Naive B cell (primary cell): ENCODE measurements around the gene ZNF84. TPM values are rescaled to one million over a fixed set of nuclear protein-coding genes. Genes with fewer than 3 reads are reported as not detected.

Experiments used
- ATAC-seq, 2 donors: fragments of 150-1000 bp; cut with Tn5 transposase; 2 replicates each; pipeline ENCODE4 v1.10.0; 2021; ENCODE audit warnings: low read depth in 2 of 2, mild to moderate bottlenecking in 2 of 2, moderate library complexity in 2 of 2
- DNase-seq: peaks from one replicate; pipeline ENCODE4 v3.0.0; 2022
- H3K27ac Mint-ChIP-seq, 6 donors: one replicate each; pipeline ENCODE4 v1.8.0; 2020 to 2022; ENCODE audit warnings: mild to moderate bottlenecking in 6 of 6, mixed read lengths in 6 of 6, moderate library complexity in 5 of 6, inconsistent platforms in 2 of 6
- H3K27me3 Mint-ChIP-seq, 3 donors: one replicate each; pipeline ENCODE4 v1.8.0; 2021 to 2022; ENCODE audit warnings: mixed read lengths in 3 of 3, mild to moderate bottlenecking in 1 of 3
- H3K36me3 Mint-ChIP-seq, 2 donors: one replicate each; pipeline ENCODE4 v1.8.0; 2020 to 2022; ENCODE audit warnings: mixed read lengths in 2 of 2, inconsistent platforms in 1 of 2, mild to moderate bottlenecking in 1 of 2
- H3K4me1 Mint-ChIP-seq, 3 donors: one replicate each; pipeline ENCODE4 v1.8.0; 2020 to 2022; ENCODE audit warnings: mixed read lengths in 3 of 3, inconsistent platforms in 1 of 3, mild to moderate bottlenecking in 1 of 3, moderate library complexity in 1 of 3
- H3K4me3 Mint-ChIP-seq, 8 donors: one replicate each; pipeline ENCODE4 v1.8.0; 2020 to 2022; ENCODE audit warnings: mild to moderate bottlenecking in 8 of 8, mixed read lengths in 8 of 8, moderate library complexity in 8 of 8, inconsistent platforms in 2 of 8
- H3K9me3 Mint-ChIP-seq, 7 donors: one replicate each; pipeline ENCODE4 v1.8.0; 2020 to 2022; ENCODE audit warnings: mixed read lengths in 7 of 7, mild to moderate bottlenecking in 5 of 7, inconsistent platforms in 2 of 7, moderate library complexity in 1 of 7
- polyA plus RNA-seq, 6 donors: library from polyadenylated mRNA; unstranded; fragments of 300-500 nt; fragmentation: Illumina TruSeq; gene quantifications; one replicate each; pipeline ENCODE4 v1.2.3, GENCODE V29; 2021; ENCODE audit warnings: low read depth in 6 of 6

The ZNF84 gene
- 10 to 100 TPM; 15.7 to 27.2 (median 20.7) TPM for polyA plus RNA-seq

DNA sequence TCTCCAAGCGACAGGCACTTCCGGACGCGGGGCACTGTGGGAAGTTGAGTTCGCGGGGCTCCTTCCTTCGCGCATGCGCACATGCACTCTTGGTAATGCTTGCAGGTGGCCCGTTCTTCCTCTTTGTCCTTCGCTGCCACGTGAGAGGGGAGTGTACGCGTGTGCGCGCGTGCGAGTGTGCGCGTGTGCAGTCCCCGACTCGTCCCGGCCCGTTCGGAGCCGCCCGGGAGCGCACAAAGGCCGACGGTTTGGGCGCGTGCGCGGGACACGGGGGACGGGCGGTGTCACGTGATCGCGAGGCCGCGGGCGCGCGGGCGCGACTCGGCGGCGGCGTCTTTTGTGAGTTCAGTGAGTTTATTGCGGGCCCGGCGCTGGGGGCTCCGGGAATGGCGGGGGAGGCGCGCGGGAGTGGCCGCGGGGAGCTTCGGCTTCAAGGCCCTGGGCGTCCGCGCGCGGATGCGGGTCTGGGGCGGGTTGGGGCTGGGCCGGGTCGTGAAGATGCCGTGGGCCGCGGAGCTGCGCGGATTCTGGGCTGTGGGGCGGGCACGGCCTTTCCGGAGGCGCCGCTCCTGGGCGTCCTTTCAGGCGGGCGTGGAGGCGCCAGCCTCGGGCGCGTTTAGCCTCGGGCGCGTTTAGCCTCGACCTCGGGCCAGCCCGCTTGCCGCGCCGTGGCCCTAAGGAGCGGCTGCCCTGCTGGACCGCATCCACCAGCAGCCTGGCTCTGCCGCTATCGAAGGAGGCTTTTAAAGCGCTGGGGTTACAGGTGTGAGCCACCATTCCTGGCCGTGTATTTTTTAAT lies at the start of gene ZNF84:
Gene ZNF84, plus strand, starts transcription at position 303 of the 799 bp plus-strand sequence. CDS start 3,959 bp downstream, outside the sequence.
- Mint-ChIP-seq H3K27me3 (peaks cover 5 to 14% (median 8%) of the 10 kb centered on the region in 3 donors), H3K36me3 (peaks cover 14 to 50% of the 10 kb centered on the region in 2 donors), H3K27ac (peak within 1 kb of the TSS; percentile 94 to 99 (median 98)), H3K4me1 (peaks cover 7 to 22% (median 13%) of the 10 kb centered on the region in 3 donors), H3K9me3 (peaks cover 16 to 76% (median 64%) of the 10 kb centered on the region in 7 donors), H3K4me3 (peak within 1 kb of the TSS; percentile 82 to 97 (median 94))
- ATAC-seq (peak; percentile 88 to 90), DNase-seq (peak; percentile 98)

DNA sequence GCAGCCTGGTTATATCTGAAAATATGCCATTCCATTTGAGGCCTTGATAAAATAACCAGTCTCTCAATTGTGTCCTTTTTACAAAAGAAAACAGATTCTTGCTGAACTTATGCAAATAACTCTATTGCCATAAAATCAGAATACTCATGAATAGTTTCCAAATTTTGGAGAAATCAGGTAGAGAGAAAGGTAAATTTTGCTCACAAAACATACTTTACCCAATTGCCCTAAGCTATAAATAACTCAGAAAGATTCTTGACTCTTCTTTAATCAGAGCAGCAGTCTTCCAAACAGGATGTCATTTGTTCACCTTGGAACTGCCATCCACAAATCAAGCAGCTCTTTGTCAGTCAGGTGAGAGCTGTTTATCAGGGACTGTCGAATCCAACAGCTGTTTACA lies 38.6 kb upstream of the ZNF84 start:
- DNase-seq (no peak), ATAC-seq (no peak)
- Mint-ChIP-seq H3K36me3 (peaks cover 43 to 49% of the 10 kb centered on the region in 2 donors), H3K4me1 (peaks cover 13 to 17% (median 15%) of the 10 kb centered on the region in 3 donors), H3K27ac (no peak overlapping the region), H3K4me3 (peak overlapping the region in 1 of 8 donors; percentile 30), H3K27me3 (no peaks in the 10 kb centered on the region), H3K9me3 (peaks cover 13 to 90% (median 65%) of the 10 kb centered on the region in 7 donors)

DNA sequence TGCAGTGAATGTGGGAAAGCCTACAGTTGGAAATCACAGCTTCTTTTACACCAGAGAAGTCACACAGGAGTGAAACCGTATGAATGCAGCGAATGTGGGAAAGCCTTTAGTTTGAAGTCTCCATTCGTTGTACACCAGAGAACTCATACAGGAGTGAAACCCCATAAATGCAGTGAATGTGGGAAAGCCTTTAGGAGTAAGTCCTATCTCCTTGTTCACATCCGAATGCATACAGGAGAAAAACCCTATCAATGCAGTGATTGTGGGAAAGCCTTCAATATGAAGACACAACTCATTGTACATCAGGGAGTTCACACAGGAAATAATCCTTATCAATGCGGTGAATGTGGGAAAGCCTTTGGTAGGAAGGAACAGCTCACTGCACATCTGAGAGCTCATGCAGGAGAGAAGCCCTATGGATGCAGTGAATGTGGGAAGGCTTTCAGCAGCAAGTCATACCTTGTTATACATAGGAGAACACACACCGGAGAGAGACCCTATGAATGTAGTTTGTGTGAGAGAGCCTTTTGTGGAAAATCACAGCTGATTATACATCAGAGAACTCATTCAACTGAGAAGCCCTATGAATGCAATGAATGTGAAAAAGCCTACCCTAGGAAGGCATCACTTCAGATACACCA lies 26.5 kb upstream of the ZNF84 start:
- H3K9me3 Mint-ChIP-seq: peaks cover 22 to 87% (median 74%) of the 10 kb centered on the region in 7 donors
- peak overlapping the region in 1 of 6 donors; percentile 22 for H3K27ac Mint-ChIP-seq
- ATAC-seq (no peak), DNase-seq (no peak)
- peaks cover 54 to 61% of the 10 kb centered on the region in 2 donors for H3K36me3 Mint-ChIP-seq
- peak overlapping the region in 2 of 8 donors; percentile 9 to 70 for H3K4me3 Mint-ChIP-seq
- H3K27me3 Mint-ChIP-seq: no peaks in the 10 kb centered on the region
- peaks cover 0 to 7% (median 6%) of the 10 kb centered on the region in 3 donors for H3K4me1 Mint-ChIP-seq

DNA sequence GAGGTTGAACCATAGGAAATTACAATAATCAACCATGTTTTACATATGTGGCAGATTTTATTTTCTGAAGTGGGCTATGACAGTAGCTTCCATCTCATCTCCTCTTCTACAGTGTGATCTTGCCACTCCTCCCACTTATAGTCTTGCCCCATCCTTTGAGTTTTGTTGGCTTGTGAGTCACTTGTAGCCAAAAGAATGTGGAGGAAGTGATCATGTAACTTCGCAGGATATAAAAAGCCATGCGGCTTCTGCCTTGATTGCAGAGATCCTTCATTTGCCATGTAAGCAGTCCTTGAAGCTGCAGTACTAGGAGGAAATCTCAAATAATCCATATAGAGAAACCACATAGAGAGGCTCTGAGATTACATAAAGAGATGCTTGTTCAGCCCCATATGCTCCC lies 13.7 kb upstream of the ZNF84 start:
- H3K9me3 Mint-ChIP-seq: peaks cover 15 to 72% (median 48%) of the 10 kb centered on the region in 7 donors
- DNase-seq (no peak), ATAC-seq (no peak)
- no peaks in the 10 kb centered on the region for H3K4me1 Mint-ChIP-seq
- H3K27me3 Mint-ChIP-seq: no peaks in the 10 kb centered on the region
- no peak overlapping the region for H3K27ac Mint-ChIP-seq
- no peak overlapping the region for H3K4me3 Mint-ChIP-seq
- peaks cover 14 to 21% of the 10 kb centered on the region in 2 donors for H3K36me3 Mint-ChIP-seq

DNA sequence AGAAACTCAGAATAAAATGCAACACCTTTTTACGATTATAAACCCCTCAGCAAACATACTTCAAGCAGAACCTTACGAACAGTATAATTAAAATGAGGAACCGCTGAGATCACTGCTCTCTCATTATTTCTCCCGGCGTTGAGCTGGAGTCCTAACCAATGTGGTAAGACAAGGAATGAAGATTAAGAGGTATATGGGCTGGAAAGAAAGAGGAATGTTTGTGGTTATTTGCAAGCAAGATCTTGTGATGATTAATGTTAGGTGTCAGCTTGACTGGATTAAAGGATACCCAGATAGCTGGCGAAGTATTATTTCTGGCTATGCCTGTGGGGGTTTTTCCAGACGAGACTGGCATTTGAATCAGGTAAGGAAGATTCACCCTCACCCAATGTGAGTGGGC lies 10.3 kb upstream of the ZNF84 start:
- no peak for ATAC-seq
- Mint-ChIP-seq H3K27me3 (no peaks in the 10 kb centered on the region), H3K4me3 (no peak overlapping the region), H3K9me3 (peaks cover 13 to 62% (median 39%) of the 10 kb centered on the region in 7 donors), H3K36me3 (peaks cover 0 to 8% of the 10 kb centered on the region in 2 donors), H3K4me1 (no peaks in the 10 kb centered on the region), H3K27ac (no peak overlapping the region)
- no peak for DNase-seq

DNA sequence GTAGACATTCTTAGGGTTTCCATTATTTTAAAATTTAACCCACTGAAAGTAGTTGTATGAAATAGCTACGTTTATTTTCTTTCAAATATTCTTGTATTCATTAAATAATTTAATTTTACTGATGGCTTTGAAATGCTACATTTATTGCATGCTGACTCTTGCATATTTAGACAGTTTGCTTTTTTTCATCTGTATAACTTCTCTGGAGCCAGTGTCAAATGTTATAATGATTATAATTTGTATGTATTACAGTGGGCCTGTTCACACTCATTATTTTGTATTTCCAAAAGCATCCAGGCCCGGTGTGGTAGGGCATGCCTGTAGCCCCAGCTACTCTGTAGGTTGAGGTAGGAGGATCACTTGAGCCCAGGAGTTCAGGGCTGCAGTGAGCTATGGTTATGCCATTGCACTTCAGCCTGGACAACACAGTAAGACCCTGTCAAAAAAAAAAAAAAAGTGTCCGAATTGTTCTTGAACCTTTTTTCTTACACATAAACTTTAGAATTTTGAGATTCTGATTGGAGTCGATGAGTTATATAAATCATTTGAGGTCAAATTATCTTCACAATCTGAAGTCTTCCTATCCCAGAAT lies 905 bp downstream of the ZNF84 start:
- Mint-ChIP-seq H3K27me3 (peaks cover 5 to 14% (median 8%) of the 10 kb centered on the region in 3 donors), H3K9me3 (peaks cover 16 to 81% (median 69%) of the 10 kb centered on the region in 7 donors), H3K4me3 (peak overlapping the region; percentile 82 to 97 (median 94)), H3K36me3 (peaks cover 21 to 58% of the 10 kb centered on the region in 2 donors), H3K27ac (peak overlapping the region; percentile 71 to 99 (median 98)), H3K4me1 (peaks cover 7 to 22% (median 13%) of the 10 kb centered on the region in 3 donors)
- DNase-seq: no peak
- no peak for ATAC-seq

DNA sequence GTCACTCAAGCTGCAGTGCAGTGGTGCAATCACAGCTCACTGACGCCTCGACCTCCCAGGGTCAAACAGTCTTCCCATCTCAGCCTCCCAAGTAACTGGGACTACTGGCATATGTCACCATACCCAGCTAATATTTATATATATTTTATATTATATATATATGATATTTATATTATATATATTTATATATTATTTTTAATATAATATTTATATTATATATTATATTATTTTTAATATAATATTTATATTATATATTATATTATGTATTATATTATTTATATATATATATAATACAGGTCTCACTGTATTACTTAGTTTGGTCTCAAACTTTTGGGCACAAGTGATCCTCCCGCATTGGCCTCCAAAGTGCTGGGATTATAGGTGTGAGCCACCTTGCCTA lies 9.4 kb downstream of the ZNF84 start:
- Mint-ChIP-seq H3K4me3 (no peak overlapping the region), H3K4me1 (no peaks in the 10 kb centered on the region), H3K36me3 (peaks cover 75 to 79% of the 10 kb centered on the region in 2 donors), H3K27ac (no peak overlapping the region), H3K27me3 (no peaks in the 10 kb centered on the region), H3K9me3 (peaks cover 12 to 96% (median 92%) of the 10 kb centered on the region in 7 donors)
- ATAC-seq (no peak), DNase-seq (no peak)

DNA sequence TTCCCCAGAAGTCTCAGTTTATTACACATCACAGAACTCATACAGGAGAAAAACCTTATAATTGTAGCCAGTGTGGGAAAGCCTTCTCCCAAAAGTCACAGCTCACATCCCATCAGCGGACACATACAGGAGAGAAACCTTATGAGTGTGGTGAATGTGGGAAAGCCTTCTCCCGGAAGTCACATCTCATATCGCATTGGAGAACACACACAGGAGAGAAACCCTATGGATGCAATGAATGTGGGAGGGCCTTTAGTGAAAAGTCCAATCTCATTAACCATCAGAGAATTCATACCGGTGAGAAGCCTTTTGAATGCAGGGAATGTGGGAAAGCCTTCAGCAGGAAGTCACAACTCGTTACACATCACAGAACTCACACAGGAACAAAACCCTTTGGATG lies 20.1 kb downstream of the ZNF84 start:
- H3K27me3 Mint-ChIP-seq: no peaks in the 10 kb centered on the region
- H3K27ac Mint-ChIP-seq: peak overlapping the region in 4 of 6 donors; percentile 27 to 80 (median 55)
- DNase-seq (no peak), ATAC-seq (no peak)
- no peaks in the 10 kb centered on the region for H3K4me1 Mint-ChIP-seq
- H3K4me3 Mint-ChIP-seq: peak overlapping the region in 1 of 8 donors; percentile 15
- H3K36me3 Mint-ChIP-seq: peaks cover 44% of the 10 kb centered on the region in 2 donors
- peaks cover 21 to 80% (median 75%) of the 10 kb centered on the region in 7 donors for H3K9me3 Mint-ChIP-seq

DNA sequence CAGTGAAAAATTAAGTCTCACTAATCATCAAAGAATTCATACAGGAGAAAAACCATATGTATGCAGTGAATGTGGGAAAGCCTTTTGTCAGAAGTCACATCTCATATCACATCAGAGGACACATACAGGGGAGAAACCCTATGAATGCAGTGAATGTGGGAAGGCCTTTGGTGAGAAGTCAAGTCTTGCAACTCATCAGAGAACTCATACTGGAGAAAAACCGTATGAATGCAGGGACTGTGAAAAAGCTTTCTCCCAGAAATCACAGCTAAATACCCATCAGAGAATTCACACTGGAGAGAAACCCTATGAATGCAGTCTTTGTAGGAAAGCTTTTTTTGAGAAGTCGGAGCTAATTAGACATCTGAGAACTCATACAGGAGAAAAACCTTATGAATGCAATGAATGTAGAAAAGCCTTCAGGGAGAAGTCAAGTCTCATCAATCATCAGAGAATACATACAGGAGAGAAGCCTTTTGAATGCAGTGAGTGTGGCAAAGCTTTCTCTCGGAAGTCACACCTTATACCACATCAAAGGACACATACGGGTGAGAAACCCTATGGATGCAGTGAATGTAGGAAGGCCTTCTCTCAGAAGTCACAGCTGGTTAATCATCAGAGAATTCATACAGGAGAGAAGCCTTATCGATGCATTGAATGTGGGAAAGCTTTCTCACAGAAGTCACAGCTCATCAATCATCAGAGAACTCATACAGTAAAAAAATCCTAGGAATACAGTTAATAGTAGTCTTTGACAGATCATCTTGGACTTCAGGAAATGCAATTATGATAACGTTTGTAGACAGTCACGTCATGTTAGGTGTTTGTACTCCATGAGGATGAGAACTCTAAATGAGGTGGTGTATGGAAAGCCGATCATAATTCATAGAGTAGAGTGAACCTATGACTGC lies 21.1 kb downstream of the ZNF84 start:
- H3K27me3 Mint-ChIP-seq: no peaks in the 10 kb centered on the region
- H3K4me3 Mint-ChIP-seq: no peak overlapping the region
- H3K36me3 Mint-ChIP-seq: peaks cover 41 to 44% of the 10 kb centered on the region in 2 donors
- DNase-seq (no peak), ATAC-seq (no peak)
- H3K9me3 Mint-ChIP-seq: peaks cover 23 to 81% (median 75%) of the 10 kb centered on the region in 7 donors
- no peaks in the 10 kb centered on the region for H3K4me1 Mint-ChIP-seq
- peak overlapping the region in 2 of 6 donors; percentile 41 to 53 for H3K27ac Mint-ChIP-seq

DNA sequence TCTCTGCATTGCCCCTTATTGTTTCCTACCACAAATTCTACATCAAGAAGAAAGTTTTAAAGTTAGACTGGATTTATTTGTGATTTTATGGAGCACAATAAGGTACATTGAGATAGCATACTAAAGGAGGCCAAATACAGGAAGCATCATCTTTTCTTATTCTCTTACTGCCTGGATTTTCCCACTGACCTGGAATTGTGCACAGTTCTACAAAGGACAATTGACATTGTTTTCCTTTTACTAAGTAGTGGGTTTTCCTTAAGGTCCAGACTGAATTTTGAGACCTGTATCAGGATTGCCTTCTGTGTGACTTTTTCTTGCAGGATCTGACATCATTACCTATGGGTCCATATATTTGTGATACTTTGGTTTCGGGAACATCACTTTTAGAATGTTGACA lies 24.6 kb downstream of the ZNF84 start:
- ATAC-seq: no peak
- no peak for DNase-seq
- no peak overlapping the region for H3K4me3 Mint-ChIP-seq
- peaks cover 28 to 34% of the 10 kb centered on the region in 2 donors for H3K36me3 Mint-ChIP-seq
- H3K27ac Mint-ChIP-seq: no peak overlapping the region
- H3K27me3 Mint-ChIP-seq: no peaks in the 10 kb centered on the region
- H3K9me3 Mint-ChIP-seq: peaks cover 20 to 89% (median 81%) of the 10 kb centered on the region in 7 donors
- no peaks in the 10 kb centered on the region for H3K4me1 Mint-ChIP-seq

DNA sequence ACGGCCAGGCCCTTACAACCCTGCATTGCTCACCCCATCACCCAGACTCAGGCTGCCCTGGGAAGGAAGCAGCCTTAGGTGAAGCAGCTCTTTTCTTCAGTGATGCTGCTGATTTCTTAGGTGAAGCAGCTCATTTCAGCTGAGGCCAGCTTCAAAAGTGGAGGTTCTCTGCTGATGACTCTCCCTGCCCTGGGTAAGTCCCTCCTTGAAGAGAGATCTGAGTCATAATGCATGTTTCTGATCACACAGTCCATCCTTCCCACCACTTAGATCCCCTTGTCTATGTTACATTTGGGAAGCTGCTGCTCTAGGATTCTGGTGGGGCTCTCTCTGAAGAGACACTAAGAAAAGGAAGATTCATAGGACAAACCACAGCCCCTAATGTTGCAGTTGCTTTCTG lies 26.2 kb downstream of the ZNF84 start:
- Mint-ChIP-seq H3K27ac (no peak overlapping the region), H3K4me1 (no peaks in the 10 kb centered on the region), H3K4me3 (no peak overlapping the region), H3K36me3 (peaks cover 13 to 18% of the 10 kb centered on the region in 2 donors), H3K9me3 (peaks cover 12 to 87% (median 77%) of the 10 kb centered on the region in 7 donors), H3K27me3 (no peaks in the 10 kb centered on the region)
- ATAC-seq: no peak
- no peak for DNase-seq

DNA sequence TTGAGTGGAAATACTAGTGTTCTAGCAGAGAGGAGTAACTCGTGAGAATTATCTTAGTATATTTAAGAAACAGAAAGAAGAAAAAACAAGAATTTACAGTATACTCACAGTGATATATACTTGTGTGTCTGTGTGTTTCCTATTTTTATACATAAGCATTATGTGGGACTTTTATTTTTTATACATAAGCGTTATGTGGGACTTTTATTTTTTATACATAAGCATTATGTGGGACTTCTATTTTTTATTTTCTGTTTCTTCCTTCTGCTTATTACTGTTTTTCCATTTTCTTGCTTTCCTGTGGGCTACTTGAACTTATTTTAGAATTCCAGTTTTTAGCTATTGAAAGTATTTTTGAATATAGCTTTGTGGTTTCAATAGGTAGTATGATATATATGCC lies 36.5 kb downstream of the ZNF84 start:
- peaks cover 0 to under 1% (median 0%) of the 10 kb centered on the region in 3 donors for H3K4me1 Mint-ChIP-seq
- H3K9me3 Mint-ChIP-seq: peaks cover 16 to 76% (median 66%) of the 10 kb centered on the region in 7 donors
- peaks cover 17 to 30% of the 10 kb centered on the region in 2 donors for H3K36me3 Mint-ChIP-seq
- H3K27ac Mint-ChIP-seq: no peak overlapping the region
- ATAC-seq (no peak), DNase-seq (no peak)
- no peak overlapping the region for H3K4me3 Mint-ChIP-seq
- peaks cover 0 to 5% (median 0%) of the 10 kb centered on the region in 3 donors for H3K27me3 Mint-ChIP-seq
